Right lobe of liver (tissue), 6 donors: Measurements from ENCODE around the gene KRTAP10-10. TPM values are rescaled to one million over a fixed set of nuclear protein-coding genes. Genes with fewer than 3 reads are reported as not detected.
A peak's percentile ranks its signal among the peaks of the same experiment; 100 is the strongest.

ENCODE experiments used
- ATAC-seq, 4 donors: fragments of 200-7000 bp; cut with Tn5 transposase; one replicate each; pipeline ENCODE4 v1.9.1; 2020; ENCODE audit warnings: mild to moderate bottlenecking in 4 of 4, moderate library complexity in 4 of 4
- DNase-seq, 3 donors: peaks; one replicate each; pipeline ENCODE4 v3.0.0-alpha.2; 2020
- H3K27ac ChIP-seq, 3 donors: fragments of 200-600 bp; one replicate each; pipeline ENCODE4 v1.8.0; 2022
- H3K27me3 ChIP-seq, 2 donors: fragments of 200-600 bp; one replicate each; pipeline ENCODE4 v1.8.0; 2022
- H3K36me3 ChIP-seq, 4 donors: fragments of 200-600 bp; sonication (generic) in 1 of 4; one replicate each; pipeline versions ENCODE4 v1.5.1 to v1.8.0; 2017 to 2022; ENCODE audit warnings: control low read depth in 1 of 4
- H3K4me1 ChIP-seq, 4 donors: fragments of 200-600 bp; sonication (generic) in 1 of 4; one replicate each; pipeline versions ENCODE4 v1.5.1 to v1.8.0; 2017 to 2022; ENCODE audit warnings: control low read depth in 1 of 4
- H3K4me3 ChIP-seq, 3 donors: fragments of 200-600 bp; one replicate each; pipeline ENCODE4 v1.8.0; 2022
- H3K9me3 ChIP-seq, 4 donors: fragments of 200-600 bp; sonication (generic) in 1 of 4; one replicate each; pipeline versions ENCODE4 v1.5.1 to v1.8.0; 2017 to 2022; ENCODE audit warnings: control low read depth in 1 of 4
- POLR2A ChIP-seq: fragments of 450-650 bp; IDR thresholded peaks from one replicate; pipeline ENCODE4 v1.6.1; 2017; ENCODE audit warnings: antibody characterized with exemption, mild to moderate bottlenecking
- WGBS: methylation state at CpG from one replicate; pipeline ENCODE4 v1.1.6; 2018; ENCODE audit warnings: low coverage, low lambda C conversion rate; ENCODE audit not compliant: insufficient coverage; ENCODE audit errors: missing lambda C conversion rate; 5-methylcytosine and 5-hydroxymethylcytosine counted together
- intact Hi-C, 2 donors: fragments of 100-400 bp; cut with DNase I; formaldehyde crosslinking; loops; one replicate each; pipeline versions ENCODE4 v1.11.2 to v1.14.1; 2022
- total RNA-seq, 6 experiments: library from RNA; depleted of rRNA in 2 of 6; stranded (reverse); fragments of >200 nt in 2 of 6; fragmentation: NEBNext Ultra II Directional in 3 of 6; extraction: Animal tissue kit (Norgen Biotek cat#: 25700) in 3 of 6; gene quantifications; one replicate each; pipeline versions ENCODE4 v1.1.0 to v1.2.4, GENCODE V29; 2016 to 2023
- TF ChIP-seq, protein P1 (sequence below), 4 donors: fragments of 200-600 bp in 3 of 4; fragments of 450-650 bp in 1 of 4; IDR thresholded peaks; one replicate each; pipeline versions ENCODE4 v1.5.1 to v1.8.0; 2016 to 2022; ENCODE audit warnings: antibody characterized with exemption in 4 of 4, mild to moderate bottlenecking in 2 of 4
- donor health status: DM: no; HTN: yes; CAD: no.
- donor health status: DM: no; HTN: no; CAD: no.
- donor health status: DM: no; HTN: no; CAD: no.
- donor health status: DM: no; HTN: yes; CAD: no.
- donor health status: DM: no; HTN: yes; CAD: no.

Gene KRTAP10-10
- total RNA-seq, 6 experiments from 2014 or later, result not detected

DNA sequence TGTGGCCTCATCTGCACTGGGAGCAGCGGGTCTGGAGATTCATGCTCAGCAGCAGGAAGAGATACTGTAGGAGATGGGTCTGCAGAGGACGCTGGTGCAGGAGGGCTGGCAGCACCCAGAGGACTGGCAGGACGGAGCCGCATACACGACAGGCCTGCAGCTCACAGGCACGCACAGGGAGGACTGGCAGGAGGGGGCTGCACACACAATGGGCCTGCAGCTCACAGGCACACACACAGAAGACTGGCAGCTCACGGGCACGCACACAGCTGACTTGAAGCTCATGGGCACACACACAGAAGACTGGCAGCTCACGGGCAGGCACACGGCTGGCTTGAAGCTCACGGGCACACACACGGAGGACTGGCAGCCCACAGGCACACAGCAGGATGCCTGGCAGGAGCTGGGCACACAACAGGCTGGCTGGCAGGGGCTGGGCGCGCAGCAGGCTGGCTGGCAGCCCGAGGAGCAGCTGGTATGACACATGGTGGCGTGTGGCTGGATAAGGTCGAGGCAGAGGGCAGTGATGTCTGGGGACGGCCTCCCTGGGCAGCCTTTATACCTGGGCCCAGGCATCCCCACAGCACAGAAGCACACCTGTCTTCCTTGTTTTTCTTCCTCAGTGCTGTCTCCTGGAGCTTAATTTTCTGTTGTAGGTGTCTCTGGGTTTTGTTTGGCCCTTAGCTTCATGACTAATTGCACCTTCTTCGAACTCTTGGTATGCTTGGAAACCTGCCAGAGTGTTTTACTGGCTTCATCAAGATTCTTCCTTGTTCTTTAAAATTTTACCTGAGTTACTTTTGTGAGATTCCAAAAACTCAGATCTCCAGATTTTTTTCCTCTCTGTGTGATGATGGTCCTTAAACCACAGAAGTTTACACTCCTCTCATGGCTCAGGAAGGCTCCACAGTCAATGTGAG, 29.5 kb downstream of the KRTAP10-10 start, which contains the start of gene KRTAP12-2:
KRTAP12-2 (minus strand) TSS at position 527 of the 920 bp plus-strand sequence; CDS start at position 486, 41 bp downstream.
- intact Hi-C loops, result no loop called here
- no peak for TF ChIP-seq POLR2A
- H3K36me3 ChIP-seq, result no peaks in the 10 kb centered on the region
- 55% methylated on average over 2 of the region's 19 CpGs for WGBS
- H3K27ac ChIP-seq, result no peak within 1 kb of the TSS
- no peak for DNase-seq
- H3K27me3 ChIP-seq, result no peaks in the 10 kb centered on the region
- H3K4me1 ChIP-seq, result no peaks in the 10 kb centered on the region
- H3K4me3 ChIP-seq, result no peak within 1 kb of the TSS
- peak in 1 of 4 donors; percentile 39 for ATAC-seq
- no peaks in the 10 kb centered on the region for H3K9me3 ChIP-seq

DNA sequence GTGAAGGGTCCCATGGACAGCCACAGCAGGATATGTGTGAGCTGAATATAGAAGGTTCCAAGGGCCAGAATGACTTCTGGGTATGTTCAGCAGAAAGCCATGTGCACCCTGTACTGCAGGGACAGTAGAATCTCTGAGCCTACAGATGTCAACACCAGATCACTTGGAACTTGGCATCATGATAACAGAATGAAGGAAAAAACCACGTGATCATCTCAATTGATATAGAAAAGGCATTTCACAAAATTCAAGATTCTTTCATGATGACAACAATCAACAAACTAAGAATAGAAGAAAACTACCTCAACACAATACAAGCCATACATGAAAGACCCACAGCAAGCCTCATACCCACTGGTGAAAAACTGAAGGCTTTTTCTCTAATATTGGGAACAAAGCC, 30.5 kb downstream of the KRTAP10-10 start:
- 44% methylated on average over 1 of the region's 1 CpG for WGBS
- H3K27me3 ChIP-seq, result no peaks in the 10 kb centered on the region
- H3K36me3 ChIP-seq, result no peaks in the 10 kb centered on the region
- no peaks in the 10 kb centered on the region for H3K9me3 ChIP-seq
- intact Hi-C loops, result no loop called here
- ATAC-seq (no peak), DNase-seq (no peak)
- H3K27ac ChIP-seq, result no peak overlapping the region
- no peaks in the 10 kb centered on the region for H3K4me1 ChIP-seq
- no peak overlapping the region for H3K4me3 ChIP-seq
- TF ChIP-seq, protein P1, sequence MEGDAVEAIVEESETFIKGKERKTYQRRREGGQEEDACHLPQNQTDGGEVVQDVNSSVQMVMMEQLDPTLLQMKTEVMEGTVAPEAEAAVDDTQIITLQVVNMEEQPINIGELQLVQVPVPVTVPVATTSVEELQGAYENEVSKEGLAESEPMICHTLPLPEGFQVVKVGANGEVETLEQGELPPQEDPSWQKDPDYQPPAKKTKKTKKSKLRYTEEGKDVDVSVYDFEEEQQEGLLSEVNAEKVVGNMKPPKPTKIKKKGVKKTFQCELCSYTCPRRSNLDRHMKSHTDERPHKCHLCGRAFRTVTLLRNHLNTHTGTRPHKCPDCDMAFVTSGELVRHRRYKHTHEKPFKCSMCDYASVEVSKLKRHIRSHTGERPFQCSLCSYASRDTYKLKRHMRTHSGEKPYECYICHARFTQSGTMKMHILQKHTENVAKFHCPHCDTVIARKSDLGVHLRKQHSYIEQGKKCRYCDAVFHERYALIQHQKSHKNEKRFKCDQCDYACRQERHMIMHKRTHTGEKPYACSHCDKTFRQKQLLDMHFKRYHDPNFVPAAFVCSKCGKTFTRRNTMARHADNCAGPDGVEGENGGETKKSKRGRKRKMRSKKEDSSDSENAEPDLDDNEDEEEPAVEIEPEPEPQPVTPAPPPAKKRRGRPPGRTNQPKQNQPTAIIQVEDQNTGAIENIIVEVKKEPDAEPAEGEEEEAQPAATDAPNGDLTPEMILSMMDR (IDR thresholded peaks at IDR 0.05), result no peak
- no peak for TF ChIP-seq POLR2A

DNA sequence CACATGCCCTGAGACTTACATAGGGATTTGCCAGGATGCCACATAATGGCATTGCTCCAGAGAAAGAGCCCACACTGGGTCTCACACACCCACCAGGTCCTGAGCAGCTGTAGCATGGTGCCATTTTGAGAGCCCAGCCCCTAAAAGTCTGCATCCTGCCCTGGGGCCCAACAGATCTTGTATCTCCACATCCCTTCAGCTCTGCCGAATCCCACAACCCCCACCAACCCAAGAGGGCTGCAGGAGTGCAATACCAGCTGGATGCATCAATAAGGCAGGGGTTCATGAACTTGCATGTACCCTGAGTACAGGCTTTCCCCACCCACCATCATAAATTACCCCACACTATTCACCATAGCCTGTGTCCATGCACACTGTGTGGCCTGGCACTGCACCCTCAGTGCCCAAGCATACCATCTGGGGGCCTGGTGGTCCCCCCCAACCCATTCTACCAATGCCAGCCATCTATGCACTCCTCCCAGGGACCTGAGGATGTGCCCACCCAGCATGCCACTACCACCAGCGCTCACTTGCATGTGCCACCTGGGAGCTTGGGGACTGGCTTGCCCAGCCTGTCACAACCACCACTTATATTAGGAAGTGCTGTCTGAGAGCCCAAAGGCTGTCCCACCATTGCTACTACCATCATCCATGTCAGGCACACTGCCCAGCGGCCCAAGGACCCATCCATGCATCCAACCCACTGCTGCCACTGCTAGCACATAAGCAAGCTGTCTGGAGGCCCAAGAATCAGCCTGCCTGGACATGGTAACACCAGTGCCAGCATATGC, 33.7 kb downstream of the KRTAP10-10 start:
- H3K36me3 ChIP-seq, result no peaks in the 10 kb centered on the region
- no peak overlapping the region for H3K27ac ChIP-seq
- no peaks in the 10 kb centered on the region for H3K4me1 ChIP-seq
- DNase-seq, result no peak
- 49% methylated on average over 3 of the region's 3 CpGs for WGBS
- intact Hi-C loops, result no loop called here
- ATAC-seq, result no peak
- no peaks in the 10 kb centered on the region for H3K27me3 ChIP-seq
- TF ChIP-seq POLR2A, result no peak
- TF ChIP-seq, protein P1 (IDR thresholded peaks at IDR 0.05), result no peak
- no peak overlapping the region for H3K4me3 ChIP-seq
- peaks cover 0 to 4% (median 0%) of the 10 kb centered on the region in 4 donors for H3K9me3 ChIP-seq

DNA sequence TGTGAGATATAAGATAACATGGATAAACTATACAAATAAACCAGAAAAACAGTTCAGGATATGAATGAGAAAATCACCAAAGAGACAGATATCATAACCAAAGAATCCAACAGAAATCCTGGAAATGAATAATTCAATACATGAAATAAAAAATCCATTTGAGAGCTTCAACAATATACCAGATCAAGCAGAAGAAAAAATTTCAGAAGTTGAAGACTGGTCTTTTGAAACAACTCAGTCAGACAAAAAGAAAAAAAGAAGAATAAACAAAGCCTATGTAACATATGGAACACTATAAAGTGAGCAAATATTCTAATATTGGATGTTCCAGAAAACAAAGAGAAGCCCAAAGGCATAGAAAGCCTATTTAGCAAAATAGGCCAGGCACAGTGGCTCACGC, 34.8 kb downstream of the KRTAP10-10 start:
- no peak for DNase-seq
- H3K9me3 ChIP-seq, result peaks cover 0 to 4% (median 0%) of the 10 kb centered on the region in 4 donors
- no peak overlapping the region for H3K4me3 ChIP-seq
- no peaks in the 10 kb centered on the region for H3K36me3 ChIP-seq
- no peak overlapping the region for H3K27ac ChIP-seq
- H3K27me3 ChIP-seq, result no peaks in the 10 kb centered on the region
- intact Hi-C loops, result no loop called here
- WGBS, result no CpG with 5 or more reads among the region's 1 CpG
- TF ChIP-seq, protein P1 (IDR thresholded peaks at IDR 0.05), result no peak
- no peak for TF ChIP-seq POLR2A
- ATAC-seq, result no peak
- no peaks in the 10 kb centered on the region for H3K4me1 ChIP-seq
